HG03060 (cell line): ENCODE results near the gene LTBP2.

Source experiments
- ATAC-seq: cut with Tn5 transposase; IDR thresholded peaks from one replicate; pipeline ENCODE4 v1.9.1; 2021; ENCODE audit warnings: low read depth, moderate number of reproducible peaks; ENCODE audit not compliant: unreplicated experiment

Gene LTBP2

GRCh38 chr14:74575507-74575906, 36.5 kb downstream of the LTBP2 start:
- no peak for ATAC-seq

- ATAC-seq, result no peak
Observed at GRCh38 chr14:74574706-74575105, 37.3 kb downstream of the LTBP2 start.

- no peak for ATAC-seq
Observed at GRCh38 chr14:74574090-74574433, 38.0 kb downstream of the LTBP2 start.

GRCh38 chr14:74573421-74574089, 38.5 kb downstream of the LTBP2 start:
- no peak for ATAC-seq

GRCh38 chr14:74572726-74573301, 39.2 kb downstream of the LTBP2 start:
- ATAC-seq, result no peak

- ATAC-seq, result no peak
Observed at GRCh38 chr14:74571901-74572725, 39.9 kb downstream of the LTBP2 start.

GRCh38 chr14:74571441-74571841, 40.6 kb downstream of the LTBP2 start:
- no peak for ATAC-seq

GRCh38 chr14:74570696-74571095, 41.3 kb downstream of the LTBP2 start:
- no peak for ATAC-seq

GRCh38 chr14:74569806-74570591, 42.0 kb downstream of the LTBP2 start:
- ATAC-seq, result no peak

GRCh38 chr14:74569387-74569786, 42.6 kb downstream of the LTBP2 start:
- ATAC-seq, result no peak

- ATAC-seq, result no peak
Observed at GRCh38 chr14:74568911-74569310, 43.1 kb downstream of the LTBP2 start.

GRCh38 chr14:74568380-74568649, 43.7 kb downstream of the LTBP2 start:
- ATAC-seq, result no peak

GRCh38 chr14:74567646-74568379, 44.2 kb downstream of the LTBP2 start:
- ATAC-seq, result no peak

GRCh38 chr14:74567219-74567618, 44.8 kb downstream of the LTBP2 start:
- no peak for ATAC-seq

GRCh38 chr14:74566174-74567141, 45.6 kb downstream of the LTBP2 start:
- ATAC-seq, result no peak

- no peak for ATAC-seq
Observed at GRCh38 chr14:74563586-74564159, 48.4 kb downstream of the LTBP2 start.

GRCh38 chr14:74563233-74563585, 48.8 kb downstream of the LTBP2 start:
- no peak for ATAC-seq

GRCh38 chr14:74562515-74563232, 49.4 kb downstream of the LTBP2 start:
- ATAC-seq, result no peak

- ATAC-seq, result no peak
Observed at GRCh38 chr14:74558655-74559054, 53.4 kb downstream of the LTBP2 start.
